ENCODE measurements around the gene ST7L. TPM values are rescaled to one million over a fixed set of nuclear protein-coding genes. Genes with fewer than 3 reads are reported as not detected.

The ST7L gene
- total and polyA plus RNA-seq, 2 donors (not counting 3 experiments of a cell fraction or from before 2014, with no cell fraction given), result 12.3 to 28.4 TPM

DNA sequence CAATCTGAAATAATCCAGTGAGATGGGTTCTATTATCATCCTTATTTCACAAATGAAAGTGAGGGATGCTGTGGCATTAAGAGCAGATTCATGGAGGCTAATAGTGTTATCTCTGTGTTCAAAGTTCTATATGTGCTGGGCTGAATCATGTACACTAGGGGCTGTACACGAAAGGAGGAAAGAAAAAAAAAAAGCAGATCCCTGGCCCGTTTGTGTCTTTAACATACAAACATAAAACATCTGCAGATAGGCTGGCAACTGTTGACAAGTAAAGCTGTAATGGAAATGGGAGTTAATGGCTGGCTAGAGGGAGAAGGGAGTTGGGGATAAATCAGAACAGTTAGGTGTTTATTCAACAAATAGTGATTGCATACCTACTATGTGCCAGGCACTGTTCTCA is 107.0 kb downstream of the ST7L start:
- POLR2A ChIA-PET, result no interaction called here

DNA sequence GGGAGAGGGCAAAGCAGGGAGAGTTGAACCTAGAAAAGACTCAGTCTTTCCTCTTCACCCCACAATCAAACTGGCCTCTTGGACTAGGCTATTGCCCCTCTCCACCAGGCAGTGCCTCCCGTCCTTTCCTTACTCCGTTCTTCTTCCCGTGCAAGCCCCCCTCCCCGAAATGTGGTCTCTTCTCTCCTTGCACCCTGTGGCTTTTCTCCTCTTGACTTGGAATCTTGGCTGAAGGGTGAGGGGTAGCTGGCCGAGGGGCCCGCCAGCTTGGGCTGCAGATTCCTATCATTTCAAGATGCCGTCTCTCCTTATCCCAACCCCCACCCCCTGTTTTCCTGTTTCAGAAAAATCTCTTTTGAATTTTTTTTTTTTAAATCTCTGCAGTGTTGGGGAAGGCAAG is 108.6 kb downstream of the ST7L start:
- Histone ChIP-seq H2AFZ (ENCODE audit: low read depth, low read length) (no peak overlapping the region), H3K79me2 (ENCODE audit: control insufficient read depth, insufficient read depth, low read length) (no peaks in the 10 kb centered on the region), H3K27me3 (ENCODE audit: control insufficient read depth in 2 of 2, insufficient read depth in 2 of 2, low read length in 2 of 2) (peaks cover 9% of the 10 kb centered on the region in 2 experiments), H3K27ac (ENCODE audit: insufficient read depth, low read depth, low read length) (no peak overlapping the region), H3K4me3 (replicated peaks in 1 of 3; ENCODE audit: insufficient read depth in 1 of 3, low read depth in 1 of 3, low read length in 3 of 3) (no peak overlapping the region), H3K9ac (replicated peaks; ENCODE audit: extremely low read depth, insufficient read depth, low read length) (no peak overlapping the region), H3K9me1 (replicated peaks; ENCODE audit: control insufficient read depth, extremely low read depth, insufficient read depth, low read length) (no peaks in the 10 kb centered on the region), H4K20me1 (replicated peaks; ENCODE audit: control insufficient read depth, extremely low read depth, insufficient read depth, low read length) (no peaks in the 10 kb centered on the region), H3K4me1 (ENCODE audit: control insufficient read depth, extremely low read depth, insufficient read depth, low read length) (peaks cover 8% of the 10 kb centered on the region), H3K9me3 (replicated peaks; ENCODE audit: control insufficient read depth, insufficient read depth, low read length) (no peaks in the 10 kb centered on the region), H3K36me3 (ENCODE audit: control insufficient read depth in 2 of 2, extremely low read depth in 1 of 2, insufficient read depth in 2 of 2, low read length in 2 of 2) (no peaks in the 10 kb centered on the region), H3K4me2 (ENCODE audit: insufficient read depth, low read length) (no peak overlapping the region)
- intact Hi-C loops (cut with micrococcal nuclease) (no loop called here), dilution Hi-C loops (cut with MboI; ENCODE audit: extremely low pct_ligation_motif_present, low sequenced_read_pairs) (no loop called here)
- BruUV-seq (replicated peaks), result no TSS peak
- ChIA-PET POLR2A (no interaction called here), CTCF (interaction anchor here (4.3 kb wide), 1 partner anchor 8 kb away, joined by 35 read pairs; no protein-coding TSS in a partner anchor)
- FAIRE-seq, result no peak
- TF ChIP-seq JUN (IDR thresholded peaks at IDR 0.05; ENCODE audit: borderline replicate concordance, insufficient read depth, insufficient read length, low read depth) (no peak), FOS (IDR thresholded peaks at IDR 0.05; ENCODE audit: borderline replicate concordance, insufficient read depth, low read length) (no peak), GATA2 (IDR thresholded peaks at IDR 0.05; ENCODE audit: insufficient read depth, insufficient read length, low read depth, low read length) (no peak), EZH2 (IDR thresholded peaks at IDR 0.05; ENCODE audit: borderline replicate concordance, low read depth, low read length, severe bottlenecking) (no peak), POLR2A (IDR thresholded peaks at IDR 0.05; ENCODE audit: low read depth, low read length) (no peak), MYC (IDR thresholded peaks at IDR 0.05; ENCODE audit: low read depth, low read length) (no peak), POLR2AphosphoS5 (IDR thresholded peaks at IDR 0.05; ENCODE audit: insufficient read depth, low read depth, low read length) (no peak)
- TF ChIP-seq, protein P1, sequence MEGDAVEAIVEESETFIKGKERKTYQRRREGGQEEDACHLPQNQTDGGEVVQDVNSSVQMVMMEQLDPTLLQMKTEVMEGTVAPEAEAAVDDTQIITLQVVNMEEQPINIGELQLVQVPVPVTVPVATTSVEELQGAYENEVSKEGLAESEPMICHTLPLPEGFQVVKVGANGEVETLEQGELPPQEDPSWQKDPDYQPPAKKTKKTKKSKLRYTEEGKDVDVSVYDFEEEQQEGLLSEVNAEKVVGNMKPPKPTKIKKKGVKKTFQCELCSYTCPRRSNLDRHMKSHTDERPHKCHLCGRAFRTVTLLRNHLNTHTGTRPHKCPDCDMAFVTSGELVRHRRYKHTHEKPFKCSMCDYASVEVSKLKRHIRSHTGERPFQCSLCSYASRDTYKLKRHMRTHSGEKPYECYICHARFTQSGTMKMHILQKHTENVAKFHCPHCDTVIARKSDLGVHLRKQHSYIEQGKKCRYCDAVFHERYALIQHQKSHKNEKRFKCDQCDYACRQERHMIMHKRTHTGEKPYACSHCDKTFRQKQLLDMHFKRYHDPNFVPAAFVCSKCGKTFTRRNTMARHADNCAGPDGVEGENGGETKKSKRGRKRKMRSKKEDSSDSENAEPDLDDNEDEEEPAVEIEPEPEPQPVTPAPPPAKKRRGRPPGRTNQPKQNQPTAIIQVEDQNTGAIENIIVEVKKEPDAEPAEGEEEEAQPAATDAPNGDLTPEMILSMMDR (IDR thresholded peaks at IDR 0.05; ENCODE audit: extremely low read depth in 1 of 2, insufficient read depth in 1 of 2, low read depth in 1 of 2, low read length in 2 of 2), result no peak
- TF ChIP-seq, protein P2, sequence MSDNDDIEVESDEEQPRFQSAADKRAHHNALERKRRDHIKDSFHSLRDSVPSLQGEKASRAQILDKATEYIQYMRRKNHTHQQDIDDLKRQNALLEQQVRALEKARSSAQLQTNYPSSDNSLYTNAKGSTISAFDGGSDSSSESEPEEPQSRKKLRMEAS (IDR thresholded peaks at IDR 0.05; ENCODE audit: insufficient read depth, insufficient read length), result no peak
- DNase-seq (ENCODE audit: low read depth, low spot score), result no peak

More for the DNA sequence above, 107.0 kb downstream of the ST7L start:
- intact Hi-C loops (cut with micrococcal nuclease) (no loop called here), dilution Hi-C loops (cut with MboI; ENCODE audit: extremely low pct_ligation_motif_present, low sequenced_read_pairs) (no loop called here)
- FAIRE-seq (no peak), DNase-seq (ENCODE audit: low read depth, low spot score) (no peak)
- Histone ChIP-seq H3K9me1 (replicated peaks; ENCODE audit: control insufficient read depth, extremely low read depth, insufficient read depth, low read length) (no peaks in the 10 kb centered on the region), H3K4me1 (ENCODE audit: control insufficient read depth, extremely low read depth, insufficient read depth, low read length) (peaks cover 8% of the 10 kb centered on the region), H3K79me2 (ENCODE audit: control insufficient read depth, insufficient read depth, low read length) (no peaks in the 10 kb centered on the region), H3K4me3 (replicated peaks in 1 of 3; ENCODE audit: insufficient read depth in 1 of 3, low read depth in 1 of 3, low read length in 3 of 3) (no peak overlapping the region), H2AFZ (ENCODE audit: low read depth, low read length) (no peak overlapping the region), H4K20me1 (replicated peaks; ENCODE audit: control insufficient read depth, extremely low read depth, insufficient read depth, low read length) (no peaks in the 10 kb centered on the region), H3K9ac (replicated peaks; ENCODE audit: extremely low read depth, insufficient read depth, low read length) (no peak overlapping the region), H3K9me3 (replicated peaks; ENCODE audit: control insufficient read depth, insufficient read depth, low read length) (no peaks in the 10 kb centered on the region), H3K36me3 (ENCODE audit: control insufficient read depth in 2 of 2, extremely low read depth in 1 of 2, insufficient read depth in 2 of 2, low read length in 2 of 2) (no peaks in the 10 kb centered on the region), H3K27me3 (ENCODE audit: control insufficient read depth in 2 of 2, insufficient read depth in 2 of 2, low read length in 2 of 2) (peaks cover 9% of the 10 kb centered on the region in 2 experiments), H3K4me2 (ENCODE audit: insufficient read depth, low read length) (no peak overlapping the region), H3K27ac (ENCODE audit: insufficient read depth, low read depth, low read length) (no peak overlapping the region)
- CTCF ChIA-PET, result interaction anchor here (0.8 to 4.3 kb wide), 4 partner anchors 10 to 121 kb away, joined by 3 to 35 read pairs (median 3); no protein-coding TSS in a partner anchor
- no TSS peak for BruUV-seq (replicated peaks)
- TF ChIP-seq GATA2 (IDR thresholded peaks at IDR 0.05; ENCODE audit: insufficient read depth, insufficient read length, low read depth, low read length), result no peak
